Articular chondrocyte of knee joint (primary cell): ENCODE measurements around the gene NR2E1. TPM values are rescaled to one million over a fixed set of nuclear protein-coding genes. Genes with fewer than 3 reads are reported as not detected.

Experiments used
- total RNA-seq: library from RNA; depleted of rRNA; stranded (reverse); fragments of >200 nt; gene quantifications from 2 replicates; pipeline ENCODE4 v1.2.3, GENCODE V29; 2012

The NR2E1 gene
- total RNA-seq = not detected in 2 replicates

DNA sequence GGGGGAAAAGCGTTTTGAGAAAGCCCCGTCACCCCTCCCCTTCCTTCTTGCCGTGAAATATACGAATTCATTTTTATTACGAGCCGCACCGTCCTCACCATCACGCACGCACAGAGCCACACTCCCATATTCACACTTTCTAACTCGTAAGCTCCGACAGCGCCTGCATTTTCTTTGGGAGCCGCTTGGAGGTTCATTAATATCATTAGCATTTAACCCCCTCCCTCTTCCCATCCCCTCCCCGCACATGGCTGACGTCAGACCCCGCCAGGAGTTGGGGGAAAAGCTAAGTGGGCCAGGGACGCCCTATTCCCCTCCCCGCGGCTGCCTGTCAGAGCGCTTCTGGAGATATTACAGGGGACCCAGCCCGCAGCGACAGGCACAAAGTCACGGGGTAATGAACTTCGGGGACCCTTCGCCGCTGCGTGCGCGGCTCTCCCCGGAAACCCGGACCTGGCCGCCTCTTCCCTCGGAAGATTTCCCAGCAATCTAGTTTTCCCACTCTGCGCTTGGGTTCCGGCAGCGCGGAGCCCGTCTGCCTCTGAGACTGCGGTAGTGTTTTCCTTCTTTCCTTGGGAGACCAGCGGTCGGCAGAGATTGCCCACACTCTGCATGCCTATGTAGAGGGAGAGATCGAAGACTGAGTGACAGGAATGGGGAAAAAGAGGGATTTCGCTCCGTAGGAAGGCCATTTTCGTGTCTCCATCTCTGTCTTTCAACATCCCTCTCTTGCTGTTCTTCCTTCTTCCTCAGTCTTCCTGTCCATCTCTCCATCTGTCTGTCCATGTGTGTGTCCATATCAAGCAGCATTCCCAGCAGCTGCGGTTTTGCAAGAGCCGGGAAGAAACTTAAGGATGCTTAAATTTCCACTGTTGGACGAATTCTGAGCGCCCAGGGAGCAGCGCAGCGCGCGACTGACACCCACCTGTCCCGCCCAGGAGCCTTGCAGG lies at the start of gene NR2E1:
Gene NR2E1, plus strand, starts transcription at position 309 of the 950 bp plus-strand sequence. CDS start 744 bp downstream, outside the sequence.

Other genes starting within 250 kb of the NR2E1 start
- gene SEC63, start 207.8 kb upstream of the NR2E1 start, total RNA-seq = 33.3 and 44.2 TPM in 2 replicates
- gene OSTM1, start 91.3 kb upstream of the NR2E1 start, total RNA-seq = 29.3 and 34.0 TPM in 2 replicates
- gene SNX3, start 95.0 kb downstream of the NR2E1 start, total RNA-seq = 232 and 291 TPM in 2 replicates
- gene AFG1L, start 129.0 kb downstream of the NR2E1 start, total RNA-seq = 5.2 and 7.9 TPM in 2 replicates